Retinal pigment epithelial cell (primary cell): Measurements from ENCODE around the gene COG5.

ENCODE experiments used
- DNase-seq: peaks from one replicate; pipeline ENCODE4 v3.0.0-alpha.2; 2010; ENCODE audit warnings: low read depth
- H3K4me3 ChIP-seq: 2 replicates; pipeline ENCODE4 v1.5.1; 2011; ENCODE audit warnings: mild to moderate bottlenecking, low read length, control low read depth, moderate library complexity
- CTCF ChIP-seq: conservative IDR thresholded peaks from 2 replicates; pipeline ENCODE4 v1.5.1; 2011; ENCODE audit warnings: low read depth, low read length, control low read depth, inconsistent platforms

Gene COG5

GRCh38 chr7:107592361-107593024 is 28.8 kb upstream of the COG5 start:
- H3K4me3 ChIP-seq: no peak overlapping the region
- no peak for TF ChIP-seq CTCF
- DNase-seq: no peak

DNA sequence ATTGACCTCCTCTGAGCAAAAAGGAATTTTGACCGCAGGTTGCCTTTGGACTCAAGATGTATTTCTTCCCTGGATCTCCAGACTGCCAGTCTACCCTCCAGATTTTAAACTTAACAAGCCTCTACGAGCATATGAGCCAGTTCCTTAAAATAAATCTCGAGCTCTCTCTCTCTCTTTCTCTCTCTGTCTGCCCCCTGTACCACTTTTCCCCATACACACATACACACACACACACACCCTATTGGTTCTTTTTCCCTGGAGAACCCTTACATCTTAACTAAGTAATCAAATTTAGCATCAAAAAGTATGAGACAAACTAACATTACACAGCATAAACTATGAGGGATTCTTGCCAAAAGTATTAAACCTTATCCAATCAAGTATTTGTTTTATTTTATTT is 27.7 kb upstream of the COG5 start:
- TF ChIP-seq CTCF: no peak
- H3K4me3 ChIP-seq: no peak overlapping the region
- DNase-seq: no peak

DNA sequence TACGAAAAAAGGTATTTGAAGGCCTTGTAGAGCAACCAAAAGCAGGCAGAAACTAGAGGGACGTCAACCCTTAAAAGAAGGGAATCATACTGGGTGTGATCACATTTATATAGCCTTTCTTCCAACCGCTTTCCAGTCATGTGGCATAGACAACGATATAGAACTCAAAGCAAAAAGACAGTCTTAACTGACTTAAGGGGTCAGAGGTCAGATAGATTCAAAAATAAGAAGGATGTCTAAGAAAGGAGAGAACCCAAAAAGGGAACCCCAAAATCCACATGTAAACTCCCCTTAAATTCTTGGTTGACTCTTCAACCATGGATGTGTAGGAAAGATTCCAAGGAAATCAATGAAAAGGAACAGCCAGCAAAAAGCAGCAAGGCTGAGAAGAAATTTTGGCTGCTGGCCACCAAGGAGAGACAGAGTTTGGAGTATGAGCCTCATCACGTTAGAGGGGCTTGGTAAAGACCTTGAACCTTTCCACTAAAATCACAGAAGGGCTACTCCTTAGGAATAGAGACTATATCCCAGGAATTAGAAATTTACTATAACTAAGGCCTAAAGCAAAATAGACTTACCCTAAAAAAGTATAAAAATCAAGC is 24.9 kb upstream of the COG5 start:
- TF ChIP-seq CTCF: no peak
- no peak for DNase-seq
- H3K4me3 ChIP-seq: no peak overlapping the region

GRCh38 chr7:107584716-107585115 is 21.0 kb upstream of the COG5 start:
- no peak for DNase-seq
- no peak for TF ChIP-seq CTCF
- H3K4me3 ChIP-seq: no peak overlapping the region

DNA sequence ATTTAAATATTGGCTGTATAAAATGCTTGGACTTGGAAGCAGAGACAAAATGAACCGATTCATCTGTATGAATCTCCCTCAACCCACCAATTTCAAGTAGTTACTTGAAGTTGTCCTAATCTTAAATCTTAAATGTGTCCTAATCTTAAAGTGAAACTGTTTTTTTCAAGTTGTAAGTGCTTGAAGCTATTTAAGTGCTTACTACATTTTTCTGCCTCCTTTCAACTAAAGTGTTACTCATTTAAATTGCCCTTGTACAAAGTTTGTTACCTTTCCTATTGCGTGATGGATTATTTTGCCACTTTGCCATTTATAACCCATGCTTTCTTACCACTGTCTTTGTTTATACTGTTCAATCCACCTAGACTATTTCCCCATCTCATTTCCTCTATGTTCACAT is 19.2 kb upstream of the COG5 start:
- no peak for TF ChIP-seq CTCF
- no peak overlapping the region for H3K4me3 ChIP-seq
- no peak for DNase-seq

DNA sequence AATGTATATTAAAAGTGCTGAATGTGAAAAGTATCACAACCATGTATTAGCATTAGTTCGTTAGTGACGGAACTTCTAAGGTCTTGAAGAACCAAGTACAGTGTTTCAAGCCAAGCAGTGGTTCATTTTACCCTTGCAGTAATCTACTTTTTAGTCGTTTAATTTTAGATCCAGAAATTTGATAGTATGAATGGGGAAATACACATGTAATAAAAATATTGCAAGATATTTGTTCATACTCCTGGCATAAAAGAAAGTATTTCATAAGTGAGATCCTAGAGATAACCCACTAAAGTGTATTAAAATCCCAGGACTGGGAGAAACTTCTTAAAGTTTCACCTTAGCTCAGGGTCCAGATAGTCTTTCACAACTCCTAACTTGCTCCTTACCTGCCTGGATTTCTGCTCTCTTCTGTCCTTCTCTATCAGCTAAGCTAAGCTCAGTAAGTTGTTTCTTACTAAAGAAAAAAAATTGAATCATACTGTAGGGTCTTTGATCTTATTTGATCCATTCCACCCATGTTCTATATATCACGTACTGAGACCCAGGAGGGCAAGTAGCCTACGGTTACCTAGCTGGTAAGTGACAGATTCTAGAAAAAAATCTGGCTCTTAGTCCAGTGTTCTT is 17.8 kb upstream of the COG5 start:
- no peak for TF ChIP-seq CTCF
- DNase-seq: no peak
- no peak overlapping the region for H3K4me3 ChIP-seq

DNA sequence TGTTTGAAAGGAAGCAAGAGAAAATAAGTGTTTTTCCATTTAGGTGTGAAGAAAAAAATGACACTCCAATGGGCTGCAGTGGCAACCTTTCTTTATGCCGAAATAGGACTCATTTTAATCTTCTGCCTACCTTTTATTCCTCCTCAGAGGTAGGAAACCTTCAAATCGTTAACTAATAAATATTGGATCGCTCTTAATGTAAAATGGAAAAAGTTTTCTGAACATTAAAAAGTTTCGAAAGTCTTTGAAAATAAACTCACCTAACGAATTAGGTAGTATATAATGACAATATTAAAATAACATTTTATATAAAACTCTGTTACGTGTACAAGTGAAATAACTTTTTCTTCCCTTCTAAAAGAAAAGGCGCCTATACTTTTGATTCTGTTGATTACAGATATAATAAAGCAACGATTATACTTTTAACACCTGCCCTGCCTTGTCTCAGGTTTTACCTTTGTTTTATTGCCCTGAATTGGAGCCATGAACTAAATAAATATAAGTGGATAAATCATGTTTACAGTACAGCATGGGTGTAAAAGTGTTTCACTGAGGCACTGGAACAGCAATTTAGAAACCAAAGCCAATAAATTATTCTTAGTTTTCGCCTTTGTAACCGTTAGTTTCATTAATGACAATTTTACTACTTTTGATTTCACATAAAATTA is 17.1 kb upstream of the COG5 start:
- no peak for DNase-seq
- peak overlapping the region; percentile 87 for H3K4me3 ChIP-seq
- no peak for TF ChIP-seq CTCF
